WTC11 (cell line): ENCODE measurements around the gene TRPM8. TPM values are rescaled to one million over a fixed set of nuclear protein-coding genes. Genes with fewer than 3 reads are reported as not detected.

ENCODE experiments used
- ATAC-seq: fragments of 200-7000 bp; cut with Tn5 transposase; 2 replicates; pipeline ENCODE4 v1.10.0; 2021; ENCODE audit warnings: mild to moderate bottlenecking, moderate library complexity
- CTCF ChIA-PET: fragments of 300-600 bp; sonication (Branson Sonifier 250); formaldehyde crosslinking; loops from one replicate; lab custom pipeline; 2021; ENCODE audit warnings: antibody characterized with exemption; lab: Charles Lee
- POLR2A ChIA-PET: fragments of 350-600 bp; sonication (Branson Sonifier 250); formaldehyde crosslinking; loops from one replicate; lab custom pipeline; 2021; ENCODE audit warnings: antibody characterized with exemption; lab: Charles Lee
- DNase-seq: peaks from one replicate; pipeline ENCODE4 v3.0.0; 2021; ENCODE audit warnings: low spot score
- H3K27ac Mint-ChIP-seq: 2 replicates; pipeline ENCODE4 v1.8.0; 2021; ENCODE audit warnings: mixed read lengths
- H3K27me3 Mint-ChIP-seq: 2 replicates; pipeline ENCODE4 v1.8.0; 2021; ENCODE audit warnings: low read depth, mild to moderate bottlenecking, moderate library complexity, mixed read lengths
- H3K36me3 Mint-ChIP-seq: 2 replicates; pipeline ENCODE4 v1.8.0; 2021; ENCODE audit warnings: mixed read lengths
- H3K4me1 Mint-ChIP-seq: 2 replicates; pipeline ENCODE4 v1.8.0; 2022; ENCODE audit warnings: mixed read lengths
- H3K4me3 Mint-ChIP-seq: 2 replicates; pipeline ENCODE4 v1.8.0; 2021; ENCODE audit warnings: mild to moderate bottlenecking, moderate library complexity, mixed read lengths
- H3K9me3 Mint-ChIP-seq: 2 replicates; pipeline ENCODE4 v1.8.0; 2021; ENCODE audit warnings: mixed read lengths
- ARID4B ChIP-seq: sonication (generic); formaldehyde crosslinking; IDR thresholded peaks from 2 replicates; pipeline ENCODE4 v1.8.0; 2023; ENCODE audit warnings: missing genetic modification reagents, mild to moderate bottlenecking, borderline replicate concordance
- ATF2 ChIP-seq: sonication (generic); formaldehyde crosslinking; IDR thresholded peaks from 2 replicates; pipeline ENCODE4 v1.8.1; 2022; ENCODE audit warnings: low read depth, missing genetic modification reagents, borderline replicate concordance
- ATF3 ChIP-seq: sonication (generic); formaldehyde crosslinking; conservative IDR thresholded peaks from 2 replicates; pipeline ENCODE4 v1.8.1; 2022; ENCODE audit warnings: mild to moderate bottlenecking, missing genetic modification reagents
- CREB1 ChIP-seq: sonication (generic); formaldehyde crosslinking; IDR thresholded peaks from 2 replicates; pipeline ENCODE4 v1.8.0; 2023; ENCODE audit warnings: mild to moderate bottlenecking, missing genetic modification reagents
- ELF4 ChIP-seq: sonication (generic); formaldehyde crosslinking; IDR thresholded peaks from 2 replicates; pipeline ENCODE4 v1.8.1; 2022; ENCODE audit warnings: low read depth, mild to moderate bottlenecking, moderate library complexity, missing genetic modification reagents
- ERG ChIP-seq: fragments of 250-450 bp; sonication (Bioruptor Pico); IDR thresholded peaks from 2 replicates; pipeline ENCODE4 v1.8.0; 2021; ENCODE audit warnings: mild to moderate bottlenecking
- ESRRA ChIP-seq: sonication (generic); formaldehyde crosslinking; IDR thresholded peaks from 2 replicates; pipeline ENCODE4 v1.8.1; 2022; ENCODE audit warnings: mild to moderate bottlenecking, missing genetic modification reagents, borderline replicate concordance
- JAZF1 ChIP-seq: fragments of 250-450 bp; sonication (Bioruptor Pico); IDR thresholded peaks from 2 replicates; pipeline ENCODE4 v1.9.0; 2021; ENCODE audit warnings: moderate library complexity, mild to moderate bottlenecking, inconsistent platforms
- MLX ChIP-seq: sonication (generic); formaldehyde crosslinking; IDR thresholded peaks from 2 replicates; pipeline ENCODE4 v1.8.1; 2023; ENCODE audit warnings: mild to moderate bottlenecking, missing genetic modification reagents, moderate library complexity
- MYBL2 ChIP-seq: sonication (generic); formaldehyde crosslinking; IDR thresholded peaks from 2 replicates; pipeline ENCODE4 v1.8.1; 2023; ENCODE audit warnings: mild to moderate bottlenecking, moderate library complexity, missing genetic modification reagents
- NR1H2 ChIP-seq: sonication (generic); formaldehyde crosslinking; IDR thresholded peaks from 2 replicates; pipeline ENCODE4 v1.9.0; 2021; ENCODE audit warnings: mild to moderate bottlenecking, moderate library complexity, missing genetic modification reagents
- NR2C2 ChIP-seq: sonication (generic); formaldehyde crosslinking; IDR thresholded peaks from 2 replicates; pipeline ENCODE4 v1.8.0; 2022; ENCODE audit warnings: mild to moderate bottlenecking, missing genetic modification reagents
- RELA ChIP-seq: sonication (generic); formaldehyde crosslinking; IDR thresholded peaks from 2 replicates; pipeline ENCODE4 v1.8.1; 2022; ENCODE audit warnings: missing genetic modification reagents, mild to moderate bottlenecking, borderline replicate concordance
- SOX15 ChIP-seq: fragments of 250-450 bp; sonication (Bioruptor Pico); IDR thresholded peaks from 2 replicates; pipeline ENCODE4 v1.9.0; 2021; ENCODE audit warnings: mild to moderate bottlenecking
- ZNF281 ChIP-seq: sonication (generic); formaldehyde crosslinking; IDR thresholded peaks from 2 replicates; pipeline ENCODE4 v1.8.0; 2023; ENCODE audit warnings: mild to moderate bottlenecking, missing genetic modification reagents
- total RNA-seq: library from RNA; stranded (reverse); gene quantifications from 3 replicates; pipeline ENCODE4 v1.2.3, GENCODE V29; 2021
- TF ChIP-seq, protein P1 (sequence below): sonication (generic); formaldehyde crosslinking; IDR thresholded peaks from 2 replicates; pipeline ENCODE4 v1.8.0; 2023; ENCODE audit warnings: missing genetic modification reagents
- TF ChIP-seq, protein P2 (sequence below): fragments of 250-450 bp; sonication (Bioruptor Pico); IDR thresholded peaks from 2 replicates; pipeline ENCODE4 v1.9.0; 2021; ENCODE audit warnings: mild to moderate bottlenecking
- TF ChIP-seq, protein P3 (sequence below): sonication (generic); formaldehyde crosslinking; IDR thresholded peaks from 2 replicates; pipeline ENCODE4 v1.8.1; 2023; ENCODE audit warnings: mild to moderate bottlenecking, missing genetic modification reagents, borderline replicate concordance

Gene TRPM8
- total RNA-seq, 1 experiment from 2014 or later: 0.26 TPM

DNA sequence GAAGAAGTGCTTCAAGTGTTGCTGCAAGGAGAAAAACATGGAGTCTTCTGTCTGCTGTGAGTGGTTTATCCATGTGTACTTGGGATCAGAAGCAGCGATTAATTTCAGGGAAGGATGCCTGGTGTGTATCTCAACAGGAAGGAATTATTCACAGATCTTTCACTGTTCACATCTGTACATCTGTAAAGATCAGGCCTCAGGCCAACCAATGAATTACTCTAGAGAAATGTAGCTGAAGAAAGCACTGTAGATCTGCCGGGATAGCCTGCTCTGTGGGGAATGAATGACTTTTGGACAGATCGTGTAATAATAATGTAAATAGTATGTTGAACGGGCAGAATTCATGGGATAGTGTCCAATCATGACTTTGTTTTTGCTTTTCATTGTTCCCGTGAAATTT lies 79.3 kb downstream of the TRPM8 start (continued):
- TF ChIP-seq, protein P1, sequence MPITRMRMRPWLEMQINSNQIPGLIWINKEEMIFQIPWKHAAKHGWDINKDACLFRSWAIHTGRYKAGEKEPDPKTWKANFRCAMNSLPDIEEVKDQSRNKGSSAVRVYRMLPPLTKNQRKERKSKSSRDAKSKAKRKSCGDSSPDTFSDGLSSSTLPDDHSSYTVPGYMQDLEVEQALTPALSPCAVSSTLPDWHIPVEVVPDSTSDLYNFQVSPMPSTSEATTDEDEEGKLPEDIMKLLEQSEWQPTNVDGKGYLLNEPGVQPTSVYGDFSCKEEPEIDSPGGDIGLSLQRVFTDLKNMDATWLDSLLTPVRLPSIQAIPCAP: no peak
- TF ChIP-seq ZNF281: no peak
- no peak for TF ChIP-seq MYBL2 (CRISPR knock-in tag)
- no peak for TF ChIP-seq NR1H2 (CRISPR knock-in tag)
- no peak for TF ChIP-seq ELF4 (CRISPR knock-in tag)
- TF ChIP-seq ERG (CRISPR knock-in tag): no peak
- no peak for TF ChIP-seq ESRRA (CRISPR knock-in tag)
- no peak for TF ChIP-seq RELA (CRISPR knock-in tag)
- TF ChIP-seq JAZF1 (CRISPR knock-in tag): no peak

GRCh38 chr2:233997707-233998106 lies 80.5 kb downstream of the TRPM8 start:
- Mint-ChIP-seq H3K27me3 (peaks cover under 1% of the 10 kb centered on the region; the same call in 1 of the 2 replicates), H3K4me3 (no peak overlapping the region), H3K27ac (no peak overlapping the region), H3K4me1 (peaks cover 5% of the 10 kb centered on the region; the same call in 1 of the 2 replicates), H3K9me3 (peaks cover 38% of the 10 kb centered on the region), H3K36me3 (peaks cover 11% of the 10 kb centered on the region)
- TF ChIP-seq, protein P2, sequence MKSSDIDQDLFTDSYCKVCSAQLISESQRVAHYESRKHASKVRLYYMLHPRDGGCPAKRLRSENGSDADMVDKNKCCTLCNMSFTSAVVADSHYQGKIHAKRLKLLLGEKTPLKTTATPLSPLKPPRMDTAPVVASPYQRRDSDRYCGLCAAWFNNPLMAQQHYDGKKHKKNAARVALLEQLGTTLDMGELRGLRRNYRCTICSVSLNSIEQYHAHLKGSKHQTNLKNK: no peak
- TF ChIP-seq ARID4B (CRISPR knock-in tag): no peak
- TF ChIP-seq ERG (CRISPR knock-in tag): no peak
- no peak for TF ChIP-seq ATF2
- TF ChIP-seq CREB1 (CRISPR knock-in tag): no peak
- no peak for TF ChIP-seq ATF3 (CRISPR knock-in tag)
- TF ChIP-seq, protein P3, sequence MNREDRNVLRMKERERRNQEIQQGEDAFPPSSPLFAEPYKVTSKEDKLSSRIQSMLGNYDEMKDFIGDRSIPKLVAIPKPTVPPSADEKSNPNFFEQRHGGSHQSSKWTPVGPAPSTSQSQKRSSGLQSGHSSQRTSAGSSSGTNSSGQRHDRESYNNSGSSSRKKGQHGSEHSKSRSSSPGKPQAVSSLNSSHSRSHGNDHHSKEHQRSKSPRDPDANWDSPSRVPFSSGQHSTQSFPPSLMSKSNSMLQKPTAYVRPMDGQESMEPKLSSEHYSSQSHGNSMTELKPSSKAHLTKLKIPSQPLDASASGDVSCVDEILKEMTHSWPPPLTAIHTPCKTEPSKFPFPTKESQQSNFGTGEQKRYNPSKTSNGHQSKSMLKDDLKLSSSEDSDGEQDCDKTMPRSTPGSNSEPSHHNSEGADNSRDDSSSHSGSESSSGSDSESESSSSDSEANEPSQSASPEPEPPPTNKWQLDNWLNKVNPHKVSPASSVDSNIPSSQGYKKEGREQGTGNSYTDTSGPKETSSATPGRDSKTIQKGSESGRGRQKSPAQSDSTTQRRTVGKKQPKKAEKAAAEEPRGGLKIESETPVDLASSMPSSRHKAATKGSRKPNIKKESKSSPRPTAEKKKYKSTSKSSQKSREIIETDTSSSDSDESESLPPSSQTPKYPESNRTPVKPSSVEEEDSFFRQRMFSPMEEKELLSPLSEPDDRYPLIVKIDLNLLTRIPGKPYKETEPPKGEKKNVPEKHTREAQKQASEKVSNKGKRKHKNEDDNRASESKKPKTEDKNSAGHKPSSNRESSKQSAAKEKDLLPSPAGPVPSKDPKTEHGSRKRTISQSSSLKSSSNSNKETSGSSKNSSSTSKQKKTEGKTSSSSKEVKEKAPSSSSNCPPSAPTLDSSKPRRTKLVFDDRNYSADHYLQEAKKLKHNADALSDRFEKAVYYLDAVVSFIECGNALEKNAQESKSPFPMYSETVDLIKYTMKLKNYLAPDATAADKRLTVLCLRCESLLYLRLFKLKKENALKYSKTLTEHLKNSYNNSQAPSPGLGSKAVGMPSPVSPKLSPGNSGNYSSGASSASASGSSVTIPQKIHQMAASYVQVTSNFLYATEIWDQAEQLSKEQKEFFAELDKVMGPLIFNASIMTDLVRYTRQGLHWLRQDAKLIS (CRISPR knock-in tag): no peak
- no peak for TF ChIP-seq NR2C2
- TF ChIP-seq SOX15 (CRISPR knock-in tag): no peak
- no peak for TF ChIP-seq MLX (CRISPR knock-in tag)
- CTCF ChIA-PET: no interaction called here
- ATAC-seq (no peak), DNase-seq (no peak)
- POLR2A ChIA-PET: no interaction called here
